Measurements from ENCODE around the gene CAMSAP2.
"Not testable (repeated sequence)": the region's sequence is repeated elsewhere in the genome, so short reads cannot be mapped to it uniquely, and the experiment has no call there.

Gene CAMSAP2

GRCh38 chr1:200783926-200784325 lies 45.2 kb downstream of the CAMSAP2 start:
- ChIA-PET CTCF (interaction anchor here (0.6 kb wide), 1 partner anchor 88 kb away, joined by 4 read pairs; no protein-coding TSS in a partner anchor), POLR2A (ENCODE audit: low non-redundant PET) (no interaction called here)
- DNase-seq (ENCODE audit: low spot score): no peak
- no peak overlapping the region for H3K27ac ChIP-seq
- TF ChIP-seq CTCF (conservative IDR thresholded peaks at IDR 0.05; ENCODE audit: low read depth): no peak

DNA sequence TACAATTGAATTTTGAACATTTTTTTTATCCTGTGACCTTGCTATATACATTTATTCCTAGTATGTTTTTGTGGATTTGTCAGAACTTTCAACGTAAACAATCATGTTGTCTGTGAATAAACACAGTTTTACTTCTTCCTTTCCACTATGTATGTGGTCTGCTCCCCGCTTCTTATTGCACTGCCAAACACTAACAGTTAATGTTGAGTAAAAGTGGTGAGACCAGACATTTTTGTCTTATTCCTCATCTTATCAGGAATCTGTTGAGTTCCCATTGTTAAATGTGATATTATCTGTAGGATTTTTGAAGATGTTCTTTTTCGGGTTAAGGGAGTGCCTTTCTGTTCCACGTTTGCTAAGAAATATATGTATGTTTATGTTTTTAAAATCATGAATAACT lies 45.9 kb downstream of the CAMSAP2 start:
- CTCF ChIA-PET: interaction anchor here (0.6 kb wide), 1 partner anchor 89 kb away, joined by 4 read pairs; no protein-coding TSS in a partner anchor

GRCh38 chr1:200786788-200787187 lies 48.1 kb downstream of the CAMSAP2 start:
- no peak for DNase-seq (ENCODE audit: low spot score)
- no peak for TF ChIP-seq CTCF (conservative IDR thresholded peaks at IDR 0.05; ENCODE audit: low read depth)
- ChIA-PET CTCF (interaction anchor here (0.6 to 1.1 kb wide), 4 partner anchors 9 to 184 kb away, joined by 3 to 4 read pairs (median 4); no protein-coding TSS in a partner anchor), POLR2A (ENCODE audit: low non-redundant PET) (no interaction called here)
- no peak overlapping the region for H3K27ac ChIP-seq

More for the DNA sequence above, 45.9 kb downstream of the CAMSAP2 start:
- no peak for DNase-seq (ENCODE audit: low spot score)
- POLR2A ChIA-PET (ENCODE audit: low non-redundant PET): no interaction called here
- TF ChIP-seq CTCF (conservative IDR thresholded peaks at IDR 0.05; ENCODE audit: low read depth): no peak
- H3K27ac ChIP-seq: no peak overlapping the region

DNA sequence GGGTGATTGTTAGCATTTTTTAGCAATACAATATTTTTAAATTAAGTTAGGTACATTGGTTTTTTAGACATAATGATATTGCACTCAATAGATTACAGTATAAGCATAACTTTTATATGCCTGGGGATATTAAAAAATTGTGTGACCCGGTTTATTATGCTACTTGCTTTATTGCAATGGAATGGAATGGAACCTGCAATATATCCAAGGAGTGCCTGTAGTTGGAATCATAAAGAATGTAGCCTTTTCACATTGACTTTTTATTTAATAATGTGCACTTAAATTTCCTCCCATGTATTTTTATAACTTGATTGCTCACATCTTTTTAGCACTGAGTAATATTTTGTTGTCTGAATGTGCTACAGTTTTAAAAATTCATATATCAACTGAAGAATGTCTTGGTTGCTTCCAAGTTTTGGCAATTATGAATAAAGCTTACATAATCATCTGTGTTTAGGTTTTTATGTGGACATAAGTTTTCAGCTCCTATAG lies 49.2 kb downstream of the CAMSAP2 start:
- no peak for DNase-seq (ENCODE audit: low spot score)
- no peak overlapping the region for H3K27ac ChIP-seq
- ChIA-PET CTCF (interaction anchor here (0.7 kb wide), 1 partner anchor 116 kb away, joined by 3 read pairs; no protein-coding TSS in a partner anchor), POLR2A (ENCODE audit: low non-redundant PET) (no interaction called here)
- TF ChIP-seq CTCF (conservative IDR thresholded peaks at IDR 0.05; ENCODE audit: low read depth): no peak

- POLR2A ChIA-PET (ENCODE audit: low non-redundant PET); DNase-seq (ENCODE audit: low spot score); H3K27ac ChIP-seq: not testable (repeated sequence)
- CTCF ChIA-PET: interaction anchor here (0.7 kb wide), 1 partner anchor 69 kb away, joined by 4 read pairs; no protein-coding TSS in a partner anchor
These were observed 52.3 kb downstream of the CAMSAP2 start for GRCh38 chr1:200791012-200791411.

DNA sequence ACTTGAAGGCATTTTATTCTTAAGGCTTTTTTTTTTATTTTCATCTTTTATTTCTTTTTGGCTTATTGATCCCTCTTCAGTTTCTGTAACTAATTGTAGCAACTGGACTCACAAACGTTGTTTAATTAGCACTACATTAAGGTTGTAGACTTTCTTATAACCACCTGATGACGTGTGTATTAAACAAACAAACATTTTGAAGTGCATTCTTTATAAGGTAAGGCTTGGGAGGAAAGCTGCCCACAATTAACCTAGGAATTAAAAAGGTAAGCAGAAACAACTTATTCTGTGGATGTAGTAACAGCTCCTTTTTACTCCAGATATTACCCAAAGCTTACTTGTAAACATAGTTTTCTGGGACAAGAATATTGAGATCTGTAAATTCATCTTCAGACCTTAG lies 55.0 kb downstream of the CAMSAP2 start:
- DNase-seq (ENCODE audit: low spot score): no peak
- CTCF ChIA-PET: interaction anchor here (0.7 to 1.6 kb wide), 3 partner anchors 9 to 254 kb away, joined by 3 to 4 read pairs (median 3); no protein-coding TSS in a partner anchor
- POLR2A ChIA-PET (ENCODE audit: low non-redundant PET): no interaction called here
- no peak for TF ChIP-seq CTCF (conservative IDR thresholded peaks at IDR 0.05; ENCODE audit: low read depth)
- H3K27ac ChIP-seq: no peak overlapping the region

GRCh38 chr1:200794506-200795065 lies 55.9 kb downstream of the CAMSAP2 start:
- ChIA-PET CTCF (interaction anchor here (1.6 kb wide), 1 partner anchor 23 kb away, joined by 4 read pairs; no protein-coding TSS in a partner anchor), POLR2A (ENCODE audit: low non-redundant PET) (interaction anchor here (0.6 kb wide), 1 partner anchor 42 kb away, joined by 7 read pairs; no protein-coding TSS in a partner anchor)
- no peak overlapping the region for H3K27ac ChIP-seq
- TF ChIP-seq CTCF (conservative IDR thresholded peaks at IDR 0.05; ENCODE audit: low read depth): no peak
- no peak for DNase-seq (ENCODE audit: low spot score)
